ENCODE results near the gene SYPL2. TPM values are rescaled to one million over a fixed set of nuclear protein-coding genes. Genes with fewer than 3 reads are reported as not detected.

SYPL2 gene
- total RNA-seq, 1 experiment from 2014 or later: not detected

DNA sequence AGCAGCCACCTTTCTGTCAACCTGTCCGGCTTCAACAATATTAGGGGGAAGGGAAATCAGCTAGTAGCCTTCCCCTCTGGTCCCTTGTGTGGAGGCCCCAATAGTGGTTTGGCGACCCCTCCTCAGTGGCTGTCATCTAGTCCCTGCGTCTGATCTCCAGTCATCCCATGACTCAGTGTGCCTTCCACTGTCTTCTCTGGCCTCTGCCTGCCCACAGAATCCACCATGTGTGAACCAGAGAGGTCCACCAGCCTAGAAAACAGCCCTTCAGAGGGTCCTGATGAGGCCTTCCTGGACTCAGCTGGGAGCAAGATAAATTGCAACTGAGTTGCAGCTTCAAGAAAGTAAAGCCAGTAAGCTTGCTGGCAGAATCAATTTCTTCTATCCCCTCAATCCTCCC is 13.6 kb downstream of the SYPL2 start:
- Histone ChIP-seq H3F3A (ENCODE audit: low read length, unreplicated experiment) (no peaks in the 10 kb centered on the region), H3K27ac (ENCODE audit: low read length) (no peak overlapping the region), H2AFZ (ENCODE audit: low read length) (no peak overlapping the region), H3K36me3 (ENCODE audit: low read depth, low read length) (no peaks in the 10 kb centered on the region), H3K9me2 (replicated peaks; ENCODE audit: low read length) (no peaks in the 10 kb centered on the region), H3K4me1 (ENCODE audit: insufficient read depth, low read length) (peaks cover 15% of the 10 kb centered on the region), H3K9me3 (ENCODE audit: low read length) (no peaks in the 10 kb centered on the region), H3K9ac (ENCODE audit: low read length) (no peak overlapping the region), H3K4me3 (ENCODE audit: low read length) (no peak overlapping the region), H3K4me2 (ENCODE audit: low read length) (no peak overlapping the region), H3K27me3 (ENCODE audit: low read length) (peaks cover 33% of the 10 kb centered on the region), H3K79me2 (ENCODE audit: low read length) (peaks cover 8% of the 10 kb centered on the region; the same call in 1 of the 2 replicates), H4K20me1 (ENCODE audit: low read length) (no peaks in the 10 kb centered on the region)
- intact Hi-C loops (cut with micrococcal nuclease): loop anchor here (5.0 kb wide), 1 partner anchor 53 kb away; the partner anchor contains the start of gene PSMA5
- no peak for DNase-seq
- TF ChIP-seq EZH2 (IDR thresholded peaks at IDR 0.05; ENCODE audit: low read length, unreplicated experiment) (no peak), EZH2phosphoT487 (IDR thresholded peaks at IDR 0.05; ENCODE audit: borderline replicate concordance, low read length) (no peak)
- TF ChIP-seq, protein P1, sequence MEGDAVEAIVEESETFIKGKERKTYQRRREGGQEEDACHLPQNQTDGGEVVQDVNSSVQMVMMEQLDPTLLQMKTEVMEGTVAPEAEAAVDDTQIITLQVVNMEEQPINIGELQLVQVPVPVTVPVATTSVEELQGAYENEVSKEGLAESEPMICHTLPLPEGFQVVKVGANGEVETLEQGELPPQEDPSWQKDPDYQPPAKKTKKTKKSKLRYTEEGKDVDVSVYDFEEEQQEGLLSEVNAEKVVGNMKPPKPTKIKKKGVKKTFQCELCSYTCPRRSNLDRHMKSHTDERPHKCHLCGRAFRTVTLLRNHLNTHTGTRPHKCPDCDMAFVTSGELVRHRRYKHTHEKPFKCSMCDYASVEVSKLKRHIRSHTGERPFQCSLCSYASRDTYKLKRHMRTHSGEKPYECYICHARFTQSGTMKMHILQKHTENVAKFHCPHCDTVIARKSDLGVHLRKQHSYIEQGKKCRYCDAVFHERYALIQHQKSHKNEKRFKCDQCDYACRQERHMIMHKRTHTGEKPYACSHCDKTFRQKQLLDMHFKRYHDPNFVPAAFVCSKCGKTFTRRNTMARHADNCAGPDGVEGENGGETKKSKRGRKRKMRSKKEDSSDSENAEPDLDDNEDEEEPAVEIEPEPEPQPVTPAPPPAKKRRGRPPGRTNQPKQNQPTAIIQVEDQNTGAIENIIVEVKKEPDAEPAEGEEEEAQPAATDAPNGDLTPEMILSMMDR (conservative IDR thresholded peaks at IDR 0.05; ENCODE audit: low read depth, low read length): no peak
- no peak for ATAC-seq
- POLR2A ChIA-PET (ENCODE audit: unreplicated experiment): no interaction called here
- BruUV-seq (replicated peaks): no TSS peak
- CTCF ChIA-PET: no interaction called here

DNA sequence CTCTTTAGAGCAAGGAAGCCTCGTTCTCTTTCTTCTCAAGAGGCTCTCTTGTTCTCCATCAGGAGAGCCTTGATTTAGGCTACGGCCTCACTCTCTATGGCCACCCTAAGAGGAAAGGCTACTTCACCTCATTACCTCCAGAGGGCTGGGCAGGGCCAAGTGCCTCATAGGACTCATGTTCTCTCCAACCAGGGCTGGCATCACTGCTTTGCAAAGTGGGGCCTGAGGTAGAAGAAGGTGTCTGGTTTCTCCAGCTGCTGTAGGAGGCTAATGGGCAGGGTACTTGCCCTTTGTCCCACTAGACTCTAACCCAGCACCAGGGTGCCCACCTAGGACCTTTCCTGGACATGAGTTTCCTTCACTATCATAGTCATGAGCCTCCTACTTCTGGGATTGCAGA is 15.3 kb downstream of the SYPL2 start:
- no peaks in the 10 kb centered on the region for H3K9me2 ChIP-seq (replicated peaks; ENCODE audit: low read length)
- H3F3A ChIP-seq (ENCODE audit: low read length, unreplicated experiment): no peaks in the 10 kb centered on the region
- POLR2A ChIA-PET (ENCODE audit: unreplicated experiment): no interaction called here
- no peaks in the 10 kb centered on the region for H3K9me3 ChIP-seq (ENCODE audit: low read length)
- no TSS peak for BruUV-seq (replicated peaks)
- H3K4me3 ChIP-seq (ENCODE audit: low read length): no peak overlapping the region
- H3K9ac ChIP-seq (ENCODE audit: low read length): no peak overlapping the region
- peaks cover 17% of the 10 kb centered on the region for H3K4me1 ChIP-seq (ENCODE audit: insufficient read depth, low read length)
- H3K79me2 ChIP-seq (ENCODE audit: low read length): peaks cover 12% of the 10 kb centered on the region; the same call in 1 of the 2 replicates
- TF ChIP-seq, protein P1 (conservative IDR thresholded peaks at IDR 0.05; ENCODE audit: low read depth, low read length): no peak
- no peak for TF ChIP-seq EZH2 (IDR thresholded peaks at IDR 0.05; ENCODE audit: low read length, unreplicated experiment)
- TF ChIP-seq EZH2phosphoT487 (IDR thresholded peaks at IDR 0.05; ENCODE audit: borderline replicate concordance, low read length): no peak
- DNase-seq (no peak), ATAC-seq (no peak)
- no peak overlapping the region for H3K4me2 ChIP-seq (ENCODE audit: low read length)
- no peaks in the 10 kb centered on the region for H3K36me3 ChIP-seq (ENCODE audit: low read depth, low read length)
- intact Hi-C loops (cut with micrococcal nuclease): loop anchor here (5.0 kb wide), 1 partner anchor 54 kb away; the partner anchor contains the start of gene PSMA5
- no peaks in the 10 kb centered on the region for H4K20me1 ChIP-seq (ENCODE audit: low read length)
- H3K27me3 ChIP-seq (ENCODE audit: low read length): peaks cover 16% of the 10 kb centered on the region
- H3K27ac ChIP-seq (ENCODE audit: low read length): no peak overlapping the region
- CTCF ChIA-PET: no interaction called here
- H2AFZ ChIP-seq (ENCODE audit: low read length): no peak overlapping the region

DNA sequence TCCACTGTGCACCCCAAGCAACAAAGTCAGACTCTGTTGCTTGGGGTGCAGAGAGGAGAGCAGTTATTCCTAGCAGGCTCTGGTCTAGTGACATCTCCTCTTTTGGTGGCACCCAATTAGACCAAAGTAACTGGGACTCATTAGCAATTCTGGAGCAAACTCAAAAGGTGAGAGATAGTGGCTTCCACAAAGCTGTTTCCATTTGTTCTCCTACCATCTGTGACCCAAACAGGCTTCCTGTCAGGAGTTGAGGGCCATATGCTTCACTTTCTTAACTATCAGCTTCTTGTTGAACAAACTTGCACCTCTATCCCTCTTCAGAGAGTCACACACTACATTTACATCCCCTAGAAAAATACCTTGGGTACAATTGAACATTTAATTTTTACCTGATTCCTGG is 15.9 kb downstream of the SYPL2 start:
- no peak for ATAC-seq
- H3K4me3 ChIP-seq (ENCODE audit: low read length): no peak overlapping the region
- no peak for DNase-seq
- no peak overlapping the region for H2AFZ ChIP-seq (ENCODE audit: low read length)
- H3K9me3 ChIP-seq (ENCODE audit: low read length): no peaks in the 10 kb centered on the region
- BruUV-seq (replicated peaks): no TSS peak
- CTCF ChIA-PET: no interaction called here
- peaks cover 12% of the 10 kb centered on the region for H3K27me3 ChIP-seq (ENCODE audit: low read length)
- H3K36me3 ChIP-seq (ENCODE audit: low read depth, low read length): no peaks in the 10 kb centered on the region
- H3K9me2 ChIP-seq (replicated peaks; ENCODE audit: low read length): no peaks in the 10 kb centered on the region
- peaks cover 12% of the 10 kb centered on the region; the same call in 1 of the 2 replicates for H3K79me2 ChIP-seq (ENCODE audit: low read length)
- TF ChIP-seq, protein P1 (conservative IDR thresholded peaks at IDR 0.05; ENCODE audit: low read depth, low read length): no peak
- TF ChIP-seq EZH2 (IDR thresholded peaks at IDR 0.05; ENCODE audit: low read length, unreplicated experiment) (no peak), EZH2phosphoT487 (IDR thresholded peaks at IDR 0.05; ENCODE audit: borderline replicate concordance, low read length) (no peak)
- no peak overlapping the region for H3K4me2 ChIP-seq (ENCODE audit: low read length)
- no peak overlapping the region for H3K27ac ChIP-seq (ENCODE audit: low read length)
- H4K20me1 ChIP-seq (ENCODE audit: low read length): no peaks in the 10 kb centered on the region
- H3K9ac ChIP-seq (ENCODE audit: low read length): no peak overlapping the region
- H3F3A ChIP-seq (ENCODE audit: low read length, unreplicated experiment): no peaks in the 10 kb centered on the region
- peaks cover 17% of the 10 kb centered on the region for H3K4me1 ChIP-seq (ENCODE audit: insufficient read depth, low read length)
- intact Hi-C loops (cut with micrococcal nuclease): loop anchor here (5.0 kb wide), 1 partner anchor 55 kb away; the partner anchor contains the start of gene PSMA5
- POLR2A ChIA-PET (ENCODE audit: unreplicated experiment): no interaction called here

Measured in PC-3 (cell line).